Smooth muscle cell (in vitro differentiated cells): ENCODE measurements around the gene HOXD11. TPM values are rescaled to one million over a fixed set of nuclear protein-coding genes. Genes with fewer than 3 reads are reported as not detected.

Source experiments
- DNase-seq: peaks from one replicate; lab custom pipeline; 2025; ENCODE audit not compliant: unreplicated experiment; lab: John Stamatoyannopoulos, UW
- H2AFZ ChIP-seq: fragments of 200-600 bp; sonication (generic); 2 replicates; pipeline ENCODE4 v1.6.0; 2016; ENCODE audit warnings: antibody characterized with exemption, low read depth, mild to moderate bottlenecking
- H3F3A ChIP-seq: fragments of 200-600 bp; sonication (generic); 2 replicates; pipeline ENCODE4 v1.6.0; 2017; ENCODE audit warnings: antibody characterized with exemption, low read depth
- H3K27ac ChIP-seq: fragments of 200-600 bp; sonication (generic); 2 replicates; pipeline ENCODE4 v1.5.1; 2016; ENCODE audit warnings: low read depth, mild to moderate bottlenecking
- H3K27me3 ChIP-seq: fragments of 200-600 bp; sonication (generic); 2 replicates; pipeline ENCODE4 v1.6.1; 2016; ENCODE audit warnings: low read depth, mild to moderate bottlenecking
- H3K36me3 ChIP-seq: fragments of 200-600 bp; sonication (generic); 2 replicates; pipeline ENCODE4 v1.5.1; 2016; ENCODE audit warnings: low read depth
- H3K4me1 ChIP-seq: fragments of 200-600 bp; sonication (generic); 2 replicates; pipeline ENCODE4 v1.5.1; 2016; ENCODE audit warnings: low read depth
- H3K4me2 ChIP-seq: fragments of 200-600 bp; sonication (generic); 2 replicates; pipeline ENCODE4 v1.6.0; 2016; ENCODE audit warnings: mild to moderate bottlenecking
- H3K4me3 ChIP-seq: fragments of 200-600 bp; sonication (generic); 2 replicates; pipeline ENCODE4 v1.5.1; 2016; ENCODE audit warnings: mild to moderate bottlenecking
- H3K79me2 ChIP-seq: fragments of 200-600 bp; sonication (generic); 2 replicates; pipeline ENCODE4 v1.6.0; 2016; ENCODE audit warnings: low read depth, mild to moderate bottlenecking
- H3K9ac ChIP-seq: fragments of 200-600 bp; sonication (generic); 2 replicates; pipeline ENCODE4 v1.6.0; 2016; ENCODE audit warnings: low read depth
- H3K9me3 ChIP-seq: fragments of 200-600 bp; sonication (generic); replicated peaks from 2 replicates; pipeline ENCODE4 v1.5.1; 2016; ENCODE audit warnings: low read depth
- H4K20me1 ChIP-seq: fragments of 200-600 bp; sonication (generic); 2 replicates; pipeline ENCODE4 v1.6.0; 2016; ENCODE audit warnings: low read depth
- WGBS: methylation state at CpG from one replicate; pipeline ENCODE4 v1.1.7; 2016; ENCODE audit warnings: low lambda C conversion rate; 5-methylcytosine and 5-hydroxymethylcytosine counted together
- polyA plus RNA-seq: library from polyadenylated mRNA; unstranded; fragments of >200 nt; fragmentation: Nextera tagmentation; extraction: Ambion mirVana; gene quantifications from 2 replicates; pipeline ENCODE4 v1.2.1, GENCODE V29; 2016
- total RNA-seq: library from RNA; depleted of rRNA; stranded (reverse); fragments of >200 nt; gene quantifications from 2 replicates; pipeline ENCODE4 v1.2.3, GENCODE V29; 2014
- TF ChIP-seq, protein P1 (sequence below): fragments of 200-600 bp; sonication (generic); IDR thresholded peaks from 2 replicates; pipeline ENCODE4 v1.5.1; 2017; ENCODE audit warnings: borderline replicate concordance, mild to moderate bottlenecking, antibody characterized with exemption; ENCODE audit not compliant: insufficient read depth, poor library complexity, severe bottlenecking

Gene HOXD11
- total and polyA plus RNA-seq, 2 experiments from 2014 or later, result 4.4 to 7.9 TPM

DNA sequence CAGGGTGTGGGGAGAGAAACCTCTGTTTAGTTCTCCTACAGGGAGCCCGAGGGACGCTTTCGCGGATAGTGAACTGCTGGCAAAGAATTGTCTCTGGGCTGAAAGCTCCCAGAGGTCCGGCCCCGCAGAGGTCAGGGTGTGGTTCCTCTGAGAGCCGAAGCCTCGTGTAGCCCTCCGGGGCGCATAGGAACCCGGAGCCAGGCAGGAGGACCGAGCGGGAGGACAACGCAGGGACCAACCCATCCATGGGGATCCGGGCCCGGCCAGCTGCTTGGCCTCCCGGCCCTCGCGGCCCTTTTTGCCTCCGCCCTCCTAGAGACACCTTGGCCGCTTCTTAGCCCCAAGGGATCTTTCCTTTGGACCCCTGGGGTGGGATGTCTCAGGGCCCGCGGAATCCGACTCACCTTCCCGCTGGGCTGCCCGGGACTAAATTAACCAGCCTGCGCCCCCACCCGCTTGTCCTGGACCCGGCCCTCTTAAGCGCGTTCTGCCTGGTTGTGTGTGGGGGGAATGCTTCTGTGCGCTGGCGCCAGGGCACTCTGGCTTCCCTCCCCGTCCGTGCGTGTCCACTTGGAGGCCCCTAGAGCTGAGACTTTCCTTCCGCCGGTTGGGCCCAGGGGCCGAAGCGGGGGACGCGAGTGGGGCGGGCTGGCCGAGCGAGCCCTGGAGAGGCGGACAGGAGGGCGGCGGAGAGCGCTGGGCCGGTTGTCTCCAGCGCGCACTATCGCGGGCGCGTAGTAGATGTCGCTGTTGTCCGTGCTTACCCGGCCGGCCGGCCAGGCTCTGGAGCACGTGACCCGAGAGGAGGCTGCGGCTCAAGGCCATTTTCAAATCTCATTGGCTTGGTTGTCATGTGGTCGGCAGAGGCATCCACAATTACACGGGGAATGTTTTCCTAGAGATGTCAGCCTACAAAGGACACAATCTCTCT, 9.1 kb downstream of the HOXD11 start, which contains the start of gene HOXD10:
HOXD10 (plus strand) TSS at position 896 of the 931 bp plus-strand sequence. CDS start 56 bp downstream, outside the sequence.
- peaks cover 12% of the 10 kb centered on the region for H3K79me2 ChIP-seq
- TF ChIP-seq, protein P1, sequence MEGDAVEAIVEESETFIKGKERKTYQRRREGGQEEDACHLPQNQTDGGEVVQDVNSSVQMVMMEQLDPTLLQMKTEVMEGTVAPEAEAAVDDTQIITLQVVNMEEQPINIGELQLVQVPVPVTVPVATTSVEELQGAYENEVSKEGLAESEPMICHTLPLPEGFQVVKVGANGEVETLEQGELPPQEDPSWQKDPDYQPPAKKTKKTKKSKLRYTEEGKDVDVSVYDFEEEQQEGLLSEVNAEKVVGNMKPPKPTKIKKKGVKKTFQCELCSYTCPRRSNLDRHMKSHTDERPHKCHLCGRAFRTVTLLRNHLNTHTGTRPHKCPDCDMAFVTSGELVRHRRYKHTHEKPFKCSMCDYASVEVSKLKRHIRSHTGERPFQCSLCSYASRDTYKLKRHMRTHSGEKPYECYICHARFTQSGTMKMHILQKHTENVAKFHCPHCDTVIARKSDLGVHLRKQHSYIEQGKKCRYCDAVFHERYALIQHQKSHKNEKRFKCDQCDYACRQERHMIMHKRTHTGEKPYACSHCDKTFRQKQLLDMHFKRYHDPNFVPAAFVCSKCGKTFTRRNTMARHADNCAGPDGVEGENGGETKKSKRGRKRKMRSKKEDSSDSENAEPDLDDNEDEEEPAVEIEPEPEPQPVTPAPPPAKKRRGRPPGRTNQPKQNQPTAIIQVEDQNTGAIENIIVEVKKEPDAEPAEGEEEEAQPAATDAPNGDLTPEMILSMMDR, result peak; percentile 13
- H3K27me3 ChIP-seq, result peaks cover 100% of the 10 kb centered on the region
- H3K4me3 ChIP-seq, result no peak within 1 kb of the TSS
- DNase-seq, result no peak
- no peak within 1 kb of the TSS for H3K4me2 ChIP-seq
- 25% methylated on average over 48 of the region's 66 CpGs for WGBS
- no peak within 1 kb of the TSS for H3K27ac ChIP-seq
- H3K4me1 ChIP-seq, result no peaks in the 10 kb centered on the region
- H3F3A ChIP-seq, result no peaks in the 10 kb centered on the region
- H4K20me1 ChIP-seq, result peaks cover 99% of the 10 kb centered on the region
- no peaks in the 10 kb centered on the region for H3K9me3 ChIP-seq
- no peak within 1 kb of the TSS for H3K9ac ChIP-seq
- H2AFZ ChIP-seq, result no peak within 1 kb of the TSS
- no peaks in the 10 kb centered on the region for H3K36me3 ChIP-seq

- 87% methylated on average over 40 of the region's 40 CpGs for WGBS
- TF ChIP-seq, protein P1, result no peak
- H3F3A ChIP-seq, result no peaks in the 10 kb centered on the region
- H3K4me1 ChIP-seq, result no peaks in the 10 kb centered on the region
- no peaks in the 10 kb centered on the region for H3K9me3 ChIP-seq
- no peak for DNase-seq
- H3K27me3 ChIP-seq, result peaks cover 100% of the 10 kb centered on the region
- H3K36me3 ChIP-seq, result no peaks in the 10 kb centered on the region
- H3K4me3 ChIP-seq, result no peak overlapping the region
- H4K20me1 ChIP-seq, result peaks cover 99% of the 10 kb centered on the region
- no peak overlapping the region for H2AFZ ChIP-seq
- no peak overlapping the region for H3K9ac ChIP-seq
- peaks cover 9% of the 10 kb centered on the region for H3K79me2 ChIP-seq
- H3K27ac ChIP-seq, result no peak overlapping the region
- H3K4me2 ChIP-seq, result no peak overlapping the region
Observed at GRCh38 chr2:176117162-176117822, 10.2 kb downstream of the HOXD11 start.

- Histone ChIP-seq H3K27me3 (peaks cover 100% of the 10 kb centered on the region), H3K79me2 (peaks cover 9% of the 10 kb centered on the region), H3K4me3 (no peak overlapping the region), H3K4me2 (no peak overlapping the region), H4K20me1 (peaks cover 98% of the 10 kb centered on the region), H3F3A (no peaks in the 10 kb centered on the region), H3K9ac (no peak overlapping the region), H3K36me3 (no peaks in the 10 kb centered on the region), H3K27ac (no peak overlapping the region), H3K9me3 (no peaks in the 10 kb centered on the region), H2AFZ (no peak overlapping the region), H3K4me1 (no peaks in the 10 kb centered on the region)
- TF ChIP-seq, protein P1, result no peak
- no peak for DNase-seq
- WGBS, result 76% methylated on average over 11 of the region's 11 CpGs
Observed at GRCh38 chr2:176117823-176118371, 10.8 kb downstream of the HOXD11 start.
